Lower lobe of right lung (tissue), 2 donors: ENCODE measurements around the gene ARHGAP23. TPM values are rescaled to one million over a fixed set of nuclear protein-coding genes. Genes with fewer than 3 reads are reported as not detected.

Experiments
- ATAC-seq, 2 donors: fragments of 200-7000 bp; cut with Tn5 transposase; one replicate each; pipeline ENCODE4 v1.9.1; 2020 to 2022; ENCODE audit warnings: mild to moderate bottlenecking in 2 of 2, moderate library complexity in 2 of 2
- DNase-seq: peaks from one replicate; pipeline ENCODE4 v3.0.0-alpha.2; 2020
- H3K27ac ChIP-seq: fragments of 200-600 bp; one replicate; pipeline ENCODE4 v1.8.0; 2022
- H3K27me3 ChIP-seq: fragments of 200-600 bp; one replicate; pipeline ENCODE4 v1.8.0; 2022; ENCODE audit warnings: low read depth
- H3K36me3 ChIP-seq: fragments of 200-600 bp; one replicate; pipeline ENCODE4 v1.8.0; 2022; ENCODE audit warnings: mild to moderate bottlenecking
- H3K4me1 ChIP-seq: fragments of 200-600 bp; one replicate; pipeline ENCODE4 v1.8.0; 2022
- H3K4me3 ChIP-seq: fragments of 200-600 bp; one replicate; pipeline ENCODE4 v1.8.0; 2022; ENCODE audit warnings: mild to moderate bottlenecking
- H3K9me3 ChIP-seq: fragments of 200-600 bp; one replicate; pipeline ENCODE4 v1.8.0; 2022
- intact Hi-C: fragments of 100-400 bp; cut with DNase I; formaldehyde crosslinking; loops from one replicate; pipeline ENCODE4 v1.11.0; 2022
- total RNA-seq: library from RNA; stranded (reverse); fragmentation: NEBNext Ultra II Directional; extraction: Animal tissue kit (Norgen Biotek cat#: 25700); gene quantifications from one replicate; pipeline ENCODE4 v1.2.1, GENCODE V29; 2021
- TF ChIP-seq, protein P1 (sequence below): fragments of 200-600 bp; IDR thresholded peaks from one replicate; pipeline ENCODE4 v1.8.0; 2022; ENCODE audit warnings: antibody characterized with exemption, mild to moderate bottlenecking
- donor health status: DM: no; HTN: yes; CAD: no; lungs with severe emphysema.

ARHGAP23 gene
- total RNA-seq, 1 donor from 2014 or later = 48.4 TPM

DNA sequence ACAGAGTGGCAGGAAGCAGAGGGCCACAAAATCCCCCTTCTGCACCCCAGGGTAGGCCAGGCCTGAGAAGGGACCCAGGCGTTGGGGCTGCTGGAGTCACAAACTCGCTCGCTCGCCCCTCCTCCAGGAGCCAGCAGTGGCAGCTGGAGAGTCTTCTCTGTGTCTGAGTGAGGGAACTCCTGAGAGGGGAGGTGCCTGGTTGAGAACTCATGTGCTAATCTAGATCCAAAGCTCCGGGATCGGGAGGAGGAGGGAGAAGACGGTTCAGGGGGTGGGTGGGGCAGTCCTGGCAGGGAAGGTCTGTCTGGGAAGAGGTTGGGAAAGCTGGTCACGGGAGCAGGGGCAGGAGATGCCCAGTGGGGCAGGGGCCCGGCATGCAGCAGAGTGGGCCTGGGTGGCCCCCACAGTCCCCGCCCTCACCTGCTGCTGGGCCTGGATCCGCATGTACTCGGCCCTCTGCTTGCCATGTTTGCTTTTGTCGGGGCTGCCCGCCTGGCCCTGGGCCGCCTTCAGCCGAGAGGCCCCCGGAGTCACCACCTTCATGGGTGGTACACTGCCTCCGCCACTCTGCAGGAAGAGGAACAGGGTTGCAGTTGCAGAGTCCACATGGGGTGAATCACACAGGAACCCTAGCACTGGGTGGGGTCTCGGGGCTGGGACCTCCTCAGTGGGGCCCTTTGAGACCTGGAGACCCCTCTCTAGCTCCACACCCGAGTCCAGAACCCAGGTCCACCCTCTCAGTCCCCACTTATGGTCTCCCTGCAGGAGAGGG, 115.3 kb downstream of the ARHGAP23 start:
- no peak for ATAC-seq
- Histone ChIP-seq H3K27ac (no peak overlapping the region), H3K36me3 (no peaks in the 10 kb centered on the region), H3K4me3 (no peak overlapping the region), H3K4me1 (no peaks in the 10 kb centered on the region), H3K9me3 (no peaks in the 10 kb centered on the region), H3K27me3 (peaks cover 26% of the 10 kb centered on the region)
- TF ChIP-seq, protein P1, sequence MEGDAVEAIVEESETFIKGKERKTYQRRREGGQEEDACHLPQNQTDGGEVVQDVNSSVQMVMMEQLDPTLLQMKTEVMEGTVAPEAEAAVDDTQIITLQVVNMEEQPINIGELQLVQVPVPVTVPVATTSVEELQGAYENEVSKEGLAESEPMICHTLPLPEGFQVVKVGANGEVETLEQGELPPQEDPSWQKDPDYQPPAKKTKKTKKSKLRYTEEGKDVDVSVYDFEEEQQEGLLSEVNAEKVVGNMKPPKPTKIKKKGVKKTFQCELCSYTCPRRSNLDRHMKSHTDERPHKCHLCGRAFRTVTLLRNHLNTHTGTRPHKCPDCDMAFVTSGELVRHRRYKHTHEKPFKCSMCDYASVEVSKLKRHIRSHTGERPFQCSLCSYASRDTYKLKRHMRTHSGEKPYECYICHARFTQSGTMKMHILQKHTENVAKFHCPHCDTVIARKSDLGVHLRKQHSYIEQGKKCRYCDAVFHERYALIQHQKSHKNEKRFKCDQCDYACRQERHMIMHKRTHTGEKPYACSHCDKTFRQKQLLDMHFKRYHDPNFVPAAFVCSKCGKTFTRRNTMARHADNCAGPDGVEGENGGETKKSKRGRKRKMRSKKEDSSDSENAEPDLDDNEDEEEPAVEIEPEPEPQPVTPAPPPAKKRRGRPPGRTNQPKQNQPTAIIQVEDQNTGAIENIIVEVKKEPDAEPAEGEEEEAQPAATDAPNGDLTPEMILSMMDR = no peak
- intact Hi-C loops = no loop called here
- DNase-seq = peak; percentile 30

- intact Hi-C loops = no loop called here
- Histone ChIP-seq H3K4me1 (no peaks in the 10 kb centered on the region), H3K36me3 (no peaks in the 10 kb centered on the region), H3K27me3 (peaks cover 26% of the 10 kb centered on the region), H3K27ac (no peak overlapping the region), H3K9me3 (no peaks in the 10 kb centered on the region), H3K4me3 (no peak overlapping the region)
- DNase-seq (no peak), ATAC-seq (no peak)
- TF ChIP-seq, protein P1 = no peak
These were observed 116.0 kb downstream of the ARHGAP23 start for GRCh38 chr17:38544175-38544838.

DNA sequence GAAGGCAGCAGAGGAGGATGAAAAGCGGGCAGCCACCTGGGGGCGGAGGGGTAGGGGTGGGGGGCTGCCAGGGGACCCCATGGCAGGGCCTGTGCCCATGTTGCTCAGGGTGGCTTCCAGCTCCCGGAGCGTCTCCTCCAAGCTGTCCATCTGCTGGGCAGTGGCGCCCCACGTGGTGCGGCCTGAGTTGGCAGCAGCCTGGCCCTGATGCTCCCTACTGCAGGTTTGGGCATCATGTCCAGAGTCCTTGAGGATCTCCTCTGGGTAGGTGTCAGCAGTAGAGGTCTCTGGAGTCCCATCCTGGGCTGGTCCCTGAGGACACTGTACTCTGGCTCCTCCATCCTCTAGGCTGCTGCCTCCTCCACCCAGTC, 116.6 kb downstream of the ARHGAP23 start:
- peak; percentile 24 for DNase-seq
- intact Hi-C loops = no loop called here
- no peak for ATAC-seq
- Histone ChIP-seq H3K9me3 (no peaks in the 10 kb centered on the region), H3K36me3 (no peaks in the 10 kb centered on the region), H3K4me1 (no peaks in the 10 kb centered on the region), H3K27ac (no peak overlapping the region), H3K4me3 (no peak overlapping the region), H3K27me3 (peaks cover 26% of the 10 kb centered on the region)
- TF ChIP-seq, protein P1 = no peak

DNA sequence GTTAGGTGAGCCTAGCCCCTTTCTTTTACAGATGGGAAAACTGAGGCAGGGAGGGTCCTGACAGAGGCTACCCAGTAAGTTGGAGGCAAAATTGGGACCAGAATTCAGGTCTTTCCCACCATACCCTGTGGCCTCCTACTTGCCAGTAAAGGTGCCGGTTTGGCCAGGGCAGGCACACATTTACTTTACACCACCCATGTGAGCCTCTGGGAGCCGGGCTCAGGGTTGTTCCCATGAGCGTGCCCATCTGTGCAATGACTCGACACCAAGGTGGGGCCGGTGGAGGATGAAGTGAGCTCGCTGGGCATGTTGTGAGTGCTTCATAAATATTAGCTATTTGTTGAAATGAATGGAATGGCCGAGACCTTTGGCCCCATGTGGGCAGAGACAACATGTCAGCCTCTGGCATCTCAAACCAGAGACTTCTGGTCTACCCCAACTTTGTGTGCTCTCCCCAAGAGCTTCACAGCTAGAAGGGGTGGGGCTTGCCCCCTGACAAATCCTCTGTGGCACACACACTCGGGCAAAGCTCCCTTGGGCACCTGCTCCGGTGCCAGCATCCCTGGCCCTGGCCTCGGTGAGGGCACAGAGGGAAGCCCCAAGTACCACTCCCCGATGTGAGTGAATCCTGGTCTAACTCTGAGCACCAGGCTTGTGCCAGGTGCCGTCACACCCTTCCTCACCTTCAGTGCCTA, 117.4 kb downstream of the ARHGAP23 start:
- no peak overlapping the region for H3K27ac ChIP-seq
- TF ChIP-seq, protein P1 = no peak
- no peak for ATAC-seq
- intact Hi-C loops = no loop called here
- no peak overlapping the region for H3K4me3 ChIP-seq
- H3K4me1 ChIP-seq = no peaks in the 10 kb centered on the region
- no peaks in the 10 kb centered on the region for H3K36me3 ChIP-seq
- H3K27me3 ChIP-seq = peaks cover 26% of the 10 kb centered on the region
- H3K9me3 ChIP-seq = no peaks in the 10 kb centered on the region
- no peak for DNase-seq

- peaks cover 26% of the 10 kb centered on the region for H3K27me3 ChIP-seq
- intact Hi-C loops = no loop called here
- H3K9me3 ChIP-seq = no peaks in the 10 kb centered on the region
- ATAC-seq (no peak), DNase-seq (no peak)
- no peaks in the 10 kb centered on the region for H3K4me1 ChIP-seq
- TF ChIP-seq, protein P1 = no peak
- no peaks in the 10 kb centered on the region for H3K36me3 ChIP-seq
- H3K4me3 ChIP-seq = no peak overlapping the region
- no peak overlapping the region for H3K27ac ChIP-seq
These were observed 118.1 kb downstream of the ARHGAP23 start for GRCh38 chr17:38546396-38546795.
